ENCODE measurements around the gene HPSE. TPM values are rescaled to one million over a fixed set of nuclear protein-coding genes. Genes with fewer than 3 reads are reported as not detected.

HPSE gene
- total and polyA plus RNA-seq, 2 donors (not counting 3 experiments of a cell fraction or from before 2014, with no cell fraction given) = 3.5 to 7.0 TPM

DNA sequence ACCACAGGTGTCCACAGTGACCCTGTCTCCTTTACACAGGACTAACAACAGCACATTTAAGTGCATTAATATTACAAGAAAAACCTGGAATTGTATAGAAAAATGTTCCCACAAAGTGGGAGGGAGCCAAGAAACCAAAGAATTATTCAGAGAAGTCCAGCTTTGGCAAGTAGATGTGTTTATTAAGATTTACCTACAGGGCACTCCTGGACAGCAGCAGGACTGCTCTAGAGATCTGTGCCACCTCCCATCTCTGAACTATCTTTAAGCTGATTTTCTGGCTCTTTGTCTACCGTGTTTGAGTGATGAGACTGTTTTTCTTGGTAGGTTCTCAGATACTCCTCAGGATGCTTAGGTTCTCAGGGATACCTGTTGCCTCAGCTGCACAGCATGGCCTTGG is 38.3 kb upstream of the HPSE start:
- intact Hi-C loops (cut with micrococcal nuclease) = no loop called here
- no peaks in the 10 kb centered on the region for H3K79me2 ChIP-seq (ENCODE audit: control insufficient read depth, insufficient read depth, low read length)
- BruUV-seq (replicated peaks) = no TSS peak

More for the DNA sequence above, 38.3 kb upstream of the HPSE start:
- TF ChIP-seq POLR2AphosphoS5 (IDR thresholded peaks at IDR 0.05; ENCODE audit: insufficient read depth, low read depth, low read length) = no peak
- TF ChIP-seq POLR2A (IDR thresholded peaks at IDR 0.05; ENCODE audit: low read depth, low read length) = no peak
- no peak for TF ChIP-seq JUN (IDR thresholded peaks at IDR 0.05; ENCODE audit: borderline replicate concordance, insufficient read depth, insufficient read length, low read depth)
- no peak for TF ChIP-seq FOS (IDR thresholded peaks at IDR 0.05; ENCODE audit: borderline replicate concordance, insufficient read depth, low read length)
- no peak for TF ChIP-seq MYC (IDR thresholded peaks at IDR 0.05; ENCODE audit: low read depth, low read length)
- TF ChIP-seq EZH2 (IDR thresholded peaks at IDR 0.05; ENCODE audit: borderline replicate concordance, low read depth, low read length, severe bottlenecking) = no peak
- TF ChIP-seq GATA2 (IDR thresholded peaks at IDR 0.05; ENCODE audit: insufficient read depth, insufficient read length, low read depth, low read length) = no peak
- TF ChIP-seq CTCF (IDR thresholded peaks at IDR 0.05; ENCODE audit: extremely low read depth in 1 of 2, insufficient read depth in 1 of 2, low read depth in 1 of 2, low read length in 2 of 2) = no peak
- TF ChIP-seq, protein P1, sequence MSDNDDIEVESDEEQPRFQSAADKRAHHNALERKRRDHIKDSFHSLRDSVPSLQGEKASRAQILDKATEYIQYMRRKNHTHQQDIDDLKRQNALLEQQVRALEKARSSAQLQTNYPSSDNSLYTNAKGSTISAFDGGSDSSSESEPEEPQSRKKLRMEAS (IDR thresholded peaks at IDR 0.05; ENCODE audit: insufficient read depth, insufficient read length) = no peak
- DNase-seq (ENCODE audit: low read depth, low spot score) = no peak
- H3K4me2 ChIP-seq (ENCODE audit: insufficient read depth, low read length) = no peak overlapping the region
- no peaks in the 10 kb centered on the region for H3K9me3 ChIP-seq (replicated peaks; ENCODE audit: control insufficient read depth, insufficient read depth, low read length)
- H3K9me1 ChIP-seq (replicated peaks; ENCODE audit: control insufficient read depth, extremely low read depth, insufficient read depth, low read length) = no peaks in the 10 kb centered on the region
- H3K27me3 ChIP-seq (ENCODE audit: control insufficient read depth in 2 of 2, insufficient read depth in 2 of 2, low read length in 2 of 2) = no peaks in the 10 kb centered on the region
- FAIRE-seq = no peak
- ChIA-PET POLR2A (no interaction called here), CTCF (interaction anchor here (1.1 to 2.1 kb wide), 4 partner anchors 10 to 60 kb away, joined by 3 to 10 read pairs (median 4); no protein-coding TSS in a partner anchor)
- no peak overlapping the region for H3K9ac ChIP-seq (replicated peaks; ENCODE audit: extremely low read depth, insufficient read depth, low read length)
- no peak overlapping the region for H3K4me3 ChIP-seq (replicated peaks in 1 of 3; ENCODE audit: insufficient read depth in 1 of 3, low read depth in 1 of 3, low read length in 3 of 3)
- dilution Hi-C loops (cut with MboI; ENCODE audit: extremely low pct_ligation_motif_present, low sequenced_read_pairs) = no loop called here
- no peak overlapping the region for H3K27ac ChIP-seq (ENCODE audit: insufficient read depth, low read depth, low read length)
- no peak overlapping the region for H2AFZ ChIP-seq (ENCODE audit: low read depth, low read length)
- no peaks in the 10 kb centered on the region for H3K4me1 ChIP-seq (ENCODE audit: control insufficient read depth, extremely low read depth, insufficient read depth, low read length)
- H4K20me1 ChIP-seq (replicated peaks; ENCODE audit: control insufficient read depth, extremely low read depth, insufficient read depth, low read length) = no peaks in the 10 kb centered on the region
- H3K36me3 ChIP-seq (ENCODE audit: control insufficient read depth in 2 of 2, extremely low read depth in 1 of 2, insufficient read depth in 2 of 2, low read length in 2 of 2) = no peaks in the 10 kb centered on the region
